ENCODE results near the gene RCCD1.

GRCh38 chr15:90981681-90982080 lies 27.0 kb downstream of the RCCD1 start:
- TF ChIP-seq EZH2 (IDR thresholded peaks at IDR 0.05; ENCODE audit: insufficient read depth, poor library complexity, severe bottlenecking), result no peak
- no peak for TF ChIP-seq EZH2phosphoT487 (IDR thresholded peaks at IDR 0.05; ENCODE audit: insufficient read depth, low read depth)
